Neuronal stem cell (in vitro differentiated cells): ENCODE measurements around the gene FLOT2.

Source experiments
- DNase-seq: peaks from one replicate; pipeline ENCODE4 v3.0.0-alpha.2; 2013; ENCODE audit warnings: low spot score
- H2AFZ ChIP-seq: one replicate; pipeline ENCODE4 v1.6.1; 2013; ENCODE audit warnings: mild to moderate bottlenecking, low read length, inconsistent platforms
- H2AK5ac ChIP-seq: 2 replicates; pipeline ENCODE4 v1.6.1; 2013; ENCODE audit warnings: low read depth, mild to moderate bottlenecking, inconsistent platforms, low read length, moderate library complexity, mixed read lengths
- H2BK120ac ChIP-seq: 2 replicates; pipeline ENCODE4 v1.6.1; 2013; ENCODE audit warnings: low read depth, mild to moderate bottlenecking, inconsistent platforms, low read length, moderate library complexity, mixed read lengths
- H2BK12ac ChIP-seq: one replicate; pipeline ENCODE4 v1.6.1; 2013; ENCODE audit warnings: low read length, inconsistent platforms
- H2BK15ac ChIP-seq: 2 replicates; pipeline ENCODE4 v1.6.1; 2013; ENCODE audit warnings: mild to moderate bottlenecking, low read length, inconsistent platforms, mixed read lengths
- H2BK5ac ChIP-seq: one replicate; pipeline ENCODE4 v1.6.1; 2013; ENCODE audit warnings: inconsistent platforms, mild to moderate bottlenecking, low read length, moderate library complexity
- H3K14ac ChIP-seq: one replicate; pipeline ENCODE4 v1.6.1; 2013; ENCODE audit warnings: low read length, inconsistent platforms
- H3K18ac ChIP-seq: 2 replicates; pipeline ENCODE4 v1.6.1; 2013; ENCODE audit warnings: low read length, inconsistent platforms
- H3K23ac ChIP-seq: 2 replicates; pipeline ENCODE4 v1.6.1; 2013; ENCODE audit warnings: low read depth, mild to moderate bottlenecking, mixed read lengths, low read length, inconsistent platforms; ENCODE audit not compliant: poor library complexity
- H3K27ac ChIP-seq: replicated peaks from 3 replicates; pipeline ENCODE4 v1.5.1; 2013; ENCODE audit warnings: low read length, inconsistent platforms
- H3K27me3 ChIP-seq, 3 experiments: 2 replicates each; pipeline ENCODE4 v1.6.1; 2013; ENCODE audit warnings: low read length in 3 of 3, mild to moderate bottlenecking in 2 of 3, inconsistent platforms in 1 of 3, low read depth in 1 of 3, mixed read lengths in 1 of 3, moderate library complexity in 1 of 3; ENCODE audit not compliant: control insufficient read depth in 3 of 3, insufficient read depth in 3 of 3
- H3K36me3 ChIP-seq, 2 donors: replicated peaks in 1 of 2; 2 replicates each; pipeline ENCODE4 v1.6.1; 2013; ENCODE audit warnings: low read length in 2 of 2; ENCODE audit not compliant: control insufficient read depth in 2 of 2, insufficient read depth in 2 of 2
- H3K4ac ChIP-seq: 2 replicates; pipeline ENCODE4 v1.6.1; 2013; ENCODE audit warnings: inconsistent platforms, mild to moderate bottlenecking, low read length, moderate library complexity
- H3K4me1 ChIP-seq, 2 donors: 1 replicate in 1 of 2; 2 replicates in 1 of 2; pipeline ENCODE4 v1.6.1; 2013; ENCODE audit warnings: low read length in 2 of 2, low read depth in 1 of 2; ENCODE audit not compliant: control insufficient read depth in 2 of 2, insufficient read depth in 1 of 2
- H3K4me2 ChIP-seq: one replicate; pipeline ENCODE4 v1.6.1; 2013; ENCODE audit warnings: mild to moderate bottlenecking, low read length, inconsistent platforms; ENCODE audit not compliant: insufficient read depth, poor library complexity, severe bottlenecking
- H3K4me3 ChIP-seq, 2 donors: 2 replicates each; pipeline ENCODE4 v1.5.1; 2013; ENCODE audit warnings: low read length in 2 of 2, mild to moderate bottlenecking in 2 of 2, inconsistent platforms in 1 of 2, moderate library complexity in 1 of 2
- H3K79me1 ChIP-seq: one replicate; pipeline ENCODE4 v1.6.1; 2013; ENCODE audit warnings: low read depth, mild to moderate bottlenecking, inconsistent platforms, low read length, moderate library complexity
- H3K9ac ChIP-seq: one replicate; pipeline ENCODE4 v1.6.1; 2013; ENCODE audit warnings: mild to moderate bottlenecking, low read depth, low read length, inconsistent platforms; ENCODE audit not compliant: poor library complexity
- H3K9me3 ChIP-seq, 2 donors: replicated peaks in 1 of 2; 2 replicates each; pipeline versions ENCODE3 to v1.6.1; 2013; ENCODE audit warnings: low read length in 2 of 2, mild to moderate bottlenecking in 2 of 2, inconsistent platforms in 1 of 2, low read depth in 1 of 2, mixed read lengths in 1 of 2, moderate library complexity in 1 of 2; ENCODE audit not compliant: control insufficient read depth in 2 of 2, insufficient read depth in 1 of 2
- H4K8ac ChIP-seq: one replicate; pipeline ENCODE4 v1.6.1; 2013; ENCODE audit warnings: low read depth, mild to moderate bottlenecking, inconsistent platforms, low read length, moderate library complexity
- H4K91ac ChIP-seq: one replicate; pipeline ENCODE4 v1.6.1; 2013; ENCODE audit warnings: low read length, low read depth, mild to moderate bottlenecking, inconsistent platforms; ENCODE audit not compliant: poor library complexity
- WGBS, 2 donors: extraction: QIAGEN DNeasy Blood & Tissue Kit; methylation state at CpG; one replicate each; pipeline ENCODE4 v1.1.7; 2013; ENCODE audit warnings: missing lambda C conversion rate in 2 of 2, mixed read lengths in 1 of 2; ENCODE audit not compliant: insufficient read length in 2 of 2, insufficient replicate concordance in 1 of 2; ENCODE audit errors: extremely low coverage in 2 of 2; 5-methylcytosine and 5-hydroxymethylcytosine counted together

Gene FLOT2

GRCh38 chr17:28855336-28855679, 42.2 kb downstream of the FLOT2 start:
- Histone ChIP-seq H2BK15ac (no peak overlapping the region), H3K27ac (no peak overlapping the region)

GRCh38 chr17:28854457-28855335, 42.8 kb downstream of the FLOT2 start, which contains the start of gene ERAL1:
TSS of gene ERAL1 (plus strand) at chr17:28855016. CDS start at chr17:28855035, 19 bp downstream.
- H3K36me3 ChIP-seq: peaks cover 19 to 28% of the 10 kb centered on the region in 2 donors

More at GRCh38 chr17:28855336-28855679, 42.2 kb downstream of the FLOT2 start:
- Histone ChIP-seq H3K4me1 (peaks cover 3 to 5% of the 10 kb centered on the region in 2 donors), H2BK120ac (no peak overlapping the region), H4K8ac (no peak overlapping the region), H3K27me3 (no peaks in the 10 kb centered on the region), H3K4me2 (peak overlapping the region; percentile 60), H3K9me3 (no peaks in the 10 kb centered on the region), H4K91ac (no peak overlapping the region), H2BK5ac (no peak overlapping the region), H2BK12ac (no peak overlapping the region), H3K36me3 (peaks cover 22 to 31% of the 10 kb centered on the region in 2 donors), H3K23ac (no peak overlapping the region), H2AFZ (peak overlapping the region; percentile 85), H3K9ac (no peak overlapping the region), H3K18ac (peak overlapping the region; percentile 86), H3K79me1 (peaks cover 2% of the 10 kb centered on the region), H2AK5ac (no peak overlapping the region), H3K4ac (no peak overlapping the region), H3K14ac (no peak overlapping the region), H3K4me3 (peak overlapping the region; percentile 70 to 91)
- WGBS, 2 donors: no CpG with 5 or more reads among the region's 5 CpGs
- DNase-seq: no peak

GRCh38 chr17:28853295-28853694, 44.2 kb downstream of the FLOT2 start:
- Histone ChIP-seq H2AFZ (no peak overlapping the region), H3K4me3 (no peak overlapping the region), H3K27ac (no peak overlapping the region), H3K23ac (no peak overlapping the region), H3K79me1 (peaks cover 2% of the 10 kb centered on the region), H3K27me3 (no peaks in the 10 kb centered on the region), H2AK5ac (no peak overlapping the region), H2BK15ac (no peak overlapping the region), H3K4ac (no peak overlapping the region), H2BK12ac (no peak overlapping the region), H3K9me3 (no peaks in the 10 kb centered on the region), H3K4me2 (no peak overlapping the region), H3K4me1 (peaks cover 5% of the 10 kb centered on the region in 2 donors), H3K14ac (no peak overlapping the region), H3K18ac (no peak overlapping the region), H3K36me3 (peaks cover 10 to 16% of the 10 kb centered on the region in 2 donors), H2BK120ac (no peak overlapping the region), H4K8ac (peak overlapping the region; percentile 72), H2BK5ac (no peak overlapping the region), H3K9ac (no peak overlapping the region), H4K91ac (no peak overlapping the region)
- WGBS, 2 donors: no CpG with 5 or more reads among the region's 2 CpGs
- no peak for DNase-seq

More at GRCh38 chr17:28854457-28855335, 42.8 kb downstream of the FLOT2 start, which contains the start of gene ERAL1:
- peak within 1 kb of the TSS; percentile 5 for H2AK5ac ChIP-seq
- H2BK12ac ChIP-seq: no peak within 1 kb of the TSS
- peaks cover 2% of the 10 kb centered on the region for H3K79me1 ChIP-seq
- H3K23ac ChIP-seq: no peak within 1 kb of the TSS
- no peak within 1 kb of the TSS for H2BK15ac ChIP-seq
- peak within 1 kb of the TSS; percentile 97 for H3K9ac ChIP-seq
- DNase-seq: peak; percentile 76
- peak within 1 kb of the TSS; percentile 67 for H4K8ac ChIP-seq
- peak within 1 kb of the TSS; percentile 70 to 91 for H3K4me3 ChIP-seq
- H3K27me3 ChIP-seq: no peaks in the 10 kb centered on the region
- H3K9me3 ChIP-seq: no peaks in the 10 kb centered on the region
- no peak within 1 kb of the TSS for H3K4ac ChIP-seq
- peak within 1 kb of the TSS; percentile 62 for H2BK5ac ChIP-seq
- no peak within 1 kb of the TSS for H3K14ac ChIP-seq
- H3K27ac ChIP-seq: peak within 1 kb of the TSS; percentile 36
- no peak within 1 kb of the TSS for H2BK120ac ChIP-seq
- peak within 1 kb of the TSS; percentile 86 for H3K18ac ChIP-seq
- WGBS, 2 donors: no CpG with 5 or more reads among the region's 42 CpGs
- H3K4me2 ChIP-seq: peak within 1 kb of the TSS; percentile 60
- peak within 1 kb of the TSS; percentile 85 for H2AFZ ChIP-seq
- H4K91ac ChIP-seq: no peak within 1 kb of the TSS
- H3K4me1 ChIP-seq: peaks cover 5% of the 10 kb centered on the region in 2 donors

- Histone ChIP-seq H2AFZ (no peak overlapping the region), H3K9ac (no peak overlapping the region), H3K9me3 (no peaks in the 10 kb centered on the region), H2BK5ac (no peak overlapping the region), H3K27me3 (no peaks in the 10 kb centered on the region), H3K27ac (no peak overlapping the region), H3K79me1 (peaks cover 2% of the 10 kb centered on the region), H2BK120ac (no peak overlapping the region), H3K23ac (no peak overlapping the region), H2BK12ac (no peak overlapping the region), H3K36me3 (no peaks in the 10 kb centered on the region), H3K4me2 (no peak overlapping the region), H3K14ac (no peak overlapping the region), H3K18ac (no peak overlapping the region), H3K4me1 (peaks cover 2% of the 10 kb centered on the region in 2 donors), H3K4ac (no peak overlapping the region), H2AK5ac (no peak overlapping the region), H4K91ac (no peak overlapping the region), H2BK15ac (no peak overlapping the region), H4K8ac (no peak overlapping the region), H3K4me3 (no peak overlapping the region)
- no CpG with 5 or more reads among the region's 5 CpGs for WGBS, 2 donors
- no peak for DNase-seq
These were observed 48.3 kb downstream of the FLOT2 start for GRCh38 chr17:28849281-28849680.
